ENCODE measurements around the gene SOD2. TPM values are rescaled to one million over a fixed set of nuclear protein-coding genes. Genes with fewer than 3 reads are reported as not detected.

The SOD2 gene
- total and polyA plus RNA-seq, 2 of the 13 experiments (the other 11 are each of a cell fraction or from before 2014, with no cell fraction given) = 304 to 309 TPM

DNA sequence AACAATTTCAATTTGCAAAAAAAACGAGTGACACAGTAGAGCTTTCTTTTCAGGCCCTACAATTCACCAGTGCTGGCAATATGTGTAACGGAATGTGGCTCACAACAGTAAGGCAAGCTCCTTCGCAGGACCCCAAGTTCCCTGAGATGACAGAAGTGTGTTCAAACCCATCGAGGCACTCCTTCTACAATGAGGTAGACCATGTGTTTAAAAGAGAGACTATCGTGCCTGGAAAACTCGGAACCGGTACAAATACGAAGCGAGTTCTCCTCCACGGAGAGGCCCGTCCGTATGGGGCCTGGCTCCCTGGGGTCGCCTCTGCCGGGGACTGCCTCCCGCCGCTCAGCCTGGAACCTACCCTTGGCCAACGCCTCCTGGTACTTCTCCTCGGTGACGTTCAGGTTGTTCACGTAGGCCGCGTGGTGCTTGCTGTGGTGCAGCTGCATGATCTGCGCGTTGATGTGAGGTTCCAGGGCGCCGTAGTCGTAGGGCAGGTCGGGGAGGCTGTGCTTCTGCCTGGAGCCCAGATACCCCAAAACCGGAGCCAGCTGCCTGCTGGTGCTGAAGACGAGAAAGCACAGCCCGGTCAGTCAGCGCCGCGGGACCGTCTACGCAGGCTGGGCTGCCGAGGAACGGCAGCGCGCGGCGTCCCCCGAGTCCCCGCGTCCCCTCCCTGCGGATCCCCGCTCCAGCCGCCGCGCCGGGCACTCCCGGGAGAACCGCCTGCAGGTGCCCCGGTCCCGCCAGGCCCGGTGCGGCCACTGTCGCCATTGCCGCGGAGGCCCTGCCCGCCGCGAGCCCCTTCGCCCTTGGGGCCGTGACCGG, 526 bp downstream of the SOD2 start (continued):
- TF ChIP-seq, protein P1, sequence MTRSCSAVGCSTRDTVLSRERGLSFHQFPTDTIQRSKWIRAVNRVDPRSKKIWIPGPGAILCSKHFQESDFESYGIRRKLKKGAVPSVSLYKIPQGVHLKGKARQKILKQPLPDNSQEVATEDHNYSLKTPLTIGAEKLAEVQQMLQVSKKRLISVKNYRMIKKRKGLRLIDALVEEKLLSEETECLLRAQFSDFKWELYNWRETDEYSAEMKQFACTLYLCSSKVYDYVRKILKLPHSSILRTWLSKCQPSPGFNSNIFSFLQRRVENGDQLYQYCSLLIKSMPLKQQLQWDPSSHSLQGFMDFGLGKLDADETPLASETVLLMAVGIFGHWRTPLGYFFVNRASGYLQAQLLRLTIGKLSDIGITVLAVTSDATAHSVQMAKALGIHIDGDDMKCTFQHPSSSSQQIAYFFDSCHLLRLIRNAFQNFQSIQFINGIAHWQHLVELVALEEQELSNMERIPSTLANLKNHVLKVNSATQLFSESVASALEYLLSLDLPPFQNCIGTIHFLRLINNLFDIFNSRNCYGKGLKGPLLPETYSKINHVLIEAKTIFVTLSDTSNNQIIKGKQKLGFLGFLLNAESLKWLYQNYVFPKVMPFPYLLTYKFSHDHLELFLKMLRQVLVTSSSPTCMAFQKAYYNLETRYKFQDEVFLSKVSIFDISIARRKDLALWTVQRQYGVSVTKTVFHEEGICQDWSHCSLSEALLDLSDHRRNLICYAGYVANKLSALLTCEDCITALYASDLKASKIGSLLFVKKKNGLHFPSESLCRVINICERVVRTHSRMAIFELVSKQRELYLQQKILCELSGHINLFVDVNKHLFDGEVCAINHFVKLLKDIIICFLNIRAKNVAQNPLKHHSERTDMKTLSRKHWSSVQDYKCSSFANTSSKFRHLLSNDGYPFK (CRISPR knock-in tag; IDR thresholded peaks at IDR 0.05; ENCODE audit: borderline replicate concordance) = peak; percentile 76
- TF ChIP-seq, protein P2, sequence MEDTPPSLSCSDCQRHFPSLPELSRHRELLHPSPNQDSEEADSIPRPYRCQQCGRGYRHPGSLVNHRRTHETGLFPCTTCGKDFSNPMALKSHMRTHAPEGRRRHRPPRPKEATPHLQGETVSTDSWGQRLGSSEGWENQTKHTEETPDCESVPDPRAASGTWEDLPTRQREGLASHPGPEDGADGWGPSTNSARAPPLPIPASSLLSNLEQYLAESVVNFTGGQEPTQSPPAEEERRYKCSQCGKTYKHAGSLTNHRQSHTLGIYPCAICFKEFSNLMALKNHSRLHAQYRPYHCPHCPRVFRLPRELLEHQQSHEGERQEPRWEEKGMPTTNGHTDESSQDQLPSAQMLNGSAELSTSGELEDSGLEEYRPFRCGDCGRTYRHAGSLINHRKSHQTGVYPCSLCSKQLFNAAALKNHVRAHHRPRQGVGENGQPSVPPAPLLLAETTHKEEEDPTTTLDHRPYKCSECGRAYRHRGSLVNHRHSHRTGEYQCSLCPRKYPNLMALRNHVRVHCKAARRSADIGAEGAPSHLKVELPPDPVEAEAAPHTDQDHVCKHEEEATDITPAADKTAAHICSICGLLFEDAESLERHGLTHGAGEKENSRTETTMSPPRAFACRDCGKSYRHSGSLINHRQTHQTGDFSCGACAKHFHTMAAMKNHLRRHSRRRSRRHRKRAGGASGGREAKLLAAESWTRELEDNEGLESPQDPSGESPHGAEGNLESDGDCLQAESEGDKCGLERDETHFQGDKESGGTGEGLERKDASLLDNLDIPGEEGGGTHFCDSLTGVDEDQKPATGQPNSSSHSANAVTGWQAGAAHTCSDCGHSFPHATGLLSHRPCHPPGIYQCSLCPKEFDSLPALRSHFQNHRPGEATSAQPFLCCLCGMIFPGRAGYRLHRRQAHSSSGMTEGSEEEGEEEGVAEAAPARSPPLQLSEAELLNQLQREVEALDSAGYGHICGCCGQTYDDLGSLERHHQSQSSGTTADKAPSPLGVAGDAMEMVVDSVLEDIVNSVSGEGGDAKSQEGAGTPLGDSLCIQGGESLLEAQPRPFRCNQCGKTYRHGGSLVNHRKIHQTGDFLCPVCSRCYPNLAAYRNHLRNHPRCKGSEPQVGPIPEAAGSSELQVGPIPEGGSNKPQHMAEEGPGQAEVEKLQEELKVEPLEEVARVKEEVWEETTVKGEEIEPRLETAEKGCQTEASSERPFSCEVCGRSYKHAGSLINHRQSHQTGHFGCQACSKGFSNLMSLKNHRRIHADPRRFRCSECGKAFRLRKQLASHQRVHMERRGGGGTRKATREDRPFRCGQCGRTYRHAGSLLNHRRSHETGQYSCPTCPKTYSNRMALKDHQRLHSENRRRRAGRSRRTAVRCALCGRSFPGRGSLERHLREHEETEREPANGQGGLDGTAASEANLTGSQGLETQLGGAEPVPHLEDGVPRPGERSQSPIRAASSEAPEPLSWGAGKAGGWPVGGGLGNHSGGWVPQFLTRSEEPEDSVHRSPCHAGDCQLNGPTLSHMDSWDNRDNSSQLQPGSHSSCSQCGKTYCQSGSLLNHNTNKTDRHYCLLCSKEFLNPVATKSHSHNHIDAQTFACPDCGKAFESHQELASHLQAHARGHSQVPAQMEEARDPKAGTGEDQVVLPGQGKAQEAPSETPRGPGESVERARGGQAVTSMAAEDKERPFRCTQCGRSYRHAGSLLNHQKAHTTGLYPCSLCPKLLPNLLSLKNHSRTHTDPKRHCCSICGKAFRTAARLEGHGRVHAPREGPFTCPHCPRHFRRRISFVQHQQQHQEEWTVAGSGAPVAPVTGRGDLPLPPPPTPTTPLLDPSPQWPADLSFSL (CRISPR knock-in tag; IDR thresholded peaks at IDR 0.05) = no peak
- TF ChIP-seq ZNF577 (CRISPR knock-in tag; IDR thresholded peaks at IDR 0.05; ENCODE audit: borderline replicate concordance, low read depth) = no peak
- TF ChIP-seq, protein P3, sequence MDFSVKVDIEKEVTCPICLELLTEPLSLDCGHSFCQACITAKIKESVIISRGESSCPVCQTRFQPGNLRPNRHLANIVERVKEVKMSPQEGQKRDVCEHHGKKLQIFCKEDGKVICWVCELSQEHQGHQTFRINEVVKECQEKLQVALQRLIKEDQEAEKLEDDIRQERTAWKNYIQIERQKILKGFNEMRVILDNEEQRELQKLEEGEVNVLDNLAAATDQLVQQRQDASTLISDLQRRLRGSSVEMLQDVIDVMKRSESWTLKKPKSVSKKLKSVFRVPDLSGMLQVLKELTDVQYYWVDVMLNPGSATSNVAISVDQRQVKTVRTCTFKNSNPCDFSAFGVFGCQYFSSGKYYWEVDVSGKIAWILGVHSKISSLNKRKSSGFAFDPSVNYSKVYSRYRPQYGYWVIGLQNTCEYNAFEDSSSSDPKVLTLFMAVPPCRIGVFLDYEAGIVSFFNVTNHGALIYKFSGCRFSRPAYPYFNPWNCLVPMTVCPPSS (IDR thresholded peaks at IDR 0.05) = no peak
- no peak for TF ChIP-seq YY1 (IDR thresholded peaks at IDR 0.05; ENCODE audit: insufficient read depth, insufficient replicate concordance, low read depth, low read length)
- TF ChIP-seq, protein P4, sequence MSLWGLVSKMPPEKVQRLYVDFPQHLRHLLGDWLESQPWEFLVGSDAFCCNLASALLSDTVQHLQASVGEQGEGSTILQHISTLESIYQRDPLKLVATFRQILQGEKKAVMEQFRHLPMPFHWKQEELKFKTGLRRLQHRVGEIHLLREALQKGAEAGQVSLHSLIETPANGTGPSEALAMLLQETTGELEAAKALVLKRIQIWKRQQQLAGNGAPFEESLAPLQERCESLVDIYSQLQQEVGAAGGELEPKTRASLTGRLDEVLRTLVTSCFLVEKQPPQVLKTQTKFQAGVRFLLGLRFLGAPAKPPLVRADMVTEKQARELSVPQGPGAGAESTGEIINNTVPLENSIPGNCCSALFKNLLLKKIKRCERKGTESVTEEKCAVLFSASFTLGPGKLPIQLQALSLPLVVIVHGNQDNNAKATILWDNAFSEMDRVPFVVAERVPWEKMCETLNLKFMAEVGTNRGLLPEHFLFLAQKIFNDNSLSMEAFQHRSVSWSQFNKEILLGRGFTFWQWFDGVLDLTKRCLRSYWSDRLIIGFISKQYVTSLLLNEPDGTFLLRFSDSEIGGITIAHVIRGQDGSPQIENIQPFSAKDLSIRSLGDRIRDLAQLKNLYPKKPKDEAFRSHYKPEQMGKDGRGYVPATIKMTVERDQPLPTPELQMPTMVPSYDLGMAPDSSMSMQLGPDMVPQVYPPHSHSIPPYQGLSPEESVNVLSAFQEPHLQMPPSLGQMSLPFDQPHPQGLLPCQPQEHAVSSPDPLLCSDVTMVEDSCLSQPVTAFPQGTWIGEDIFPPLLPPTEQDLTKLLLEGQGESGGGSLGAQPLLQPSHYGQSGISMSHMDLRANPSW (CRISPR knock-in tag; IDR thresholded peaks at IDR 0.05; ENCODE audit: borderline replicate concordance) = no peak
- no peak; the same call in 1 of the 2 replicates for TF ChIP-seq KDM5A (IDR thresholded peaks at IDR 0.05; ENCODE audit: borderline replicate concordance, low read length)
- no peak for TF ChIP-seq ZNF780A (CRISPR knock-in tag; IDR thresholded peaks at IDR 0.05)
- TF ChIP-seq ZSCAN21 (CRISPR knock-in tag; IDR thresholded peaks at IDR 0.05; ENCODE audit: borderline replicate concordance) = peak; percentile 11; the same call in 1 of the 2 replicates
- TF ChIP-seq SATB2 (CRISPR knock-in tag; IDR thresholded peaks at IDR 0.05) = 0 out of 2 replicates have a peak, but pooled peaks have one; percentile 1
- TF ChIP-seq, protein P5, sequence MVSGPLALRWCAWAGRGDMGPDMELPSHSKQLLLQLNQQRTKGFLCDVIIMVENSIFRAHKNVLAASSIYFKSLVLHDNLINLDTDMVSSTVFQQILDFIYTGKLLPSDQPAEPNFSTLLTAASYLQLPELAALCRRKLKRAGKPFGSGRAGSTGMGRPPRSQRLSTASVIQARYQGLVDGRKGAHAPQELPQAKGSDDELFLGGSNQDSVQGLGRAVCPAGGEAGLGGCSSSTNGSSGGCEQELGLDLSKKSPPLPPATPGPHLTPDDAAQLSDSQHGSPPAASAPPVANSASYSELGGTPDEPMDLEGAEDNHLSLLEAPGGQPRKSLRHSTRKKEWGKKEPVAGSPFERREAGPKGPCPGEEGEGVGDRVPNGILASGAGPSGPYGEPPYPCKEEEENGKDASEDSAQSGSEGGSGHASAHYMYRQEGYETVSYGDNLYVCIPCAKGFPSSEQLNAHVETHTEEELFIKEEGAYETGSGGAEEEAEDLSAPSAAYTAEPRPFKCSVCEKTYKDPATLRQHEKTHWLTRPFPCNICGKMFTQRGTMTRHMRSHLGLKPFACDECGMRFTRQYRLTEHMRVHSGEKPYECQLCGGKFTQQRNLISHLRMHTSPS (CRISPR knock-in tag; IDR thresholded peaks at IDR 0.05; ENCODE audit: low read depth) = peak; percentile 48; the same call in 1 of the 2 replicates
